ENCODE data around the gene VDAC2.

GRCh38 chr10:75260990-75261389, 50.4 kb downstream of the VDAC2 start:
- TF ChIP-seq, protein P1, sequence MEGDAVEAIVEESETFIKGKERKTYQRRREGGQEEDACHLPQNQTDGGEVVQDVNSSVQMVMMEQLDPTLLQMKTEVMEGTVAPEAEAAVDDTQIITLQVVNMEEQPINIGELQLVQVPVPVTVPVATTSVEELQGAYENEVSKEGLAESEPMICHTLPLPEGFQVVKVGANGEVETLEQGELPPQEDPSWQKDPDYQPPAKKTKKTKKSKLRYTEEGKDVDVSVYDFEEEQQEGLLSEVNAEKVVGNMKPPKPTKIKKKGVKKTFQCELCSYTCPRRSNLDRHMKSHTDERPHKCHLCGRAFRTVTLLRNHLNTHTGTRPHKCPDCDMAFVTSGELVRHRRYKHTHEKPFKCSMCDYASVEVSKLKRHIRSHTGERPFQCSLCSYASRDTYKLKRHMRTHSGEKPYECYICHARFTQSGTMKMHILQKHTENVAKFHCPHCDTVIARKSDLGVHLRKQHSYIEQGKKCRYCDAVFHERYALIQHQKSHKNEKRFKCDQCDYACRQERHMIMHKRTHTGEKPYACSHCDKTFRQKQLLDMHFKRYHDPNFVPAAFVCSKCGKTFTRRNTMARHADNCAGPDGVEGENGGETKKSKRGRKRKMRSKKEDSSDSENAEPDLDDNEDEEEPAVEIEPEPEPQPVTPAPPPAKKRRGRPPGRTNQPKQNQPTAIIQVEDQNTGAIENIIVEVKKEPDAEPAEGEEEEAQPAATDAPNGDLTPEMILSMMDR (conservative IDR thresholded peaks at IDR 0.05; ENCODE audit: low read depth in 2 of 2) = no peak
- TF ChIP-seq POLR2AphosphoS5 (IDR thresholded peaks at IDR 0.05; ENCODE audit: low read depth) = no peak
- TF ChIP-seq EZH2phosphoT487 (IDR thresholded peaks at IDR 0.05; ENCODE audit: unreplicated experiment) = no peak
- TF ChIP-seq EZH2 (IDR thresholded peaks at IDR 0.05; ENCODE audit: low read depth, unreplicated experiment) = no peak
- TF ChIP-seq REST (IDR thresholded peaks at IDR 0.05; ENCODE audit: unreplicated experiment) = no peak
- no peak for TF ChIP-seq CREB1 (CRISPR knock-in tag; IDR thresholded peaks at IDR 0.05; ENCODE audit: low read depth)

Measured in GM23338 (cell line).